ENCODE results near the gene SDHA. TPM values are rescaled to one million over a fixed set of nuclear protein-coding genes. Genes with fewer than 3 reads are reported as not detected.
"Not testable (repeated sequence)": the region's sequence is repeated elsewhere in the genome, so short reads cannot be mapped to it uniquely, and the experiment has no call there.

SDHA gene
- total RNA-seq, 1 donor from 2014 or later = 130 TPM

- H3K9me3 Mint-ChIP-seq (ENCODE audit: unreplicated experiment); H3K27me3 Mint-ChIP-seq (ENCODE audit: unreplicated experiment): not testable (repeated sequence)
Observed at GRCh38 chr5:297448-297847, 79.3 kb downstream of the SDHA start.

GRCh38 chr5:297991-298736, 80.0 kb downstream of the SDHA start:
- H3K4me3 Mint-ChIP-seq (ENCODE audit: unreplicated experiment); DNase-seq (ENCODE audit: extremely low spot score, unreplicated experiment); H3K27me3 Mint-ChIP-seq (ENCODE audit: unreplicated experiment); H3K9me3 Mint-ChIP-seq (ENCODE audit: unreplicated experiment); H3K36me3 Mint-ChIP-seq (ENCODE audit: unreplicated experiment); H3K4me1 Mint-ChIP-seq (ENCODE audit: unreplicated experiment); H3K27ac Mint-ChIP-seq (ENCODE audit: unreplicated experiment): not testable (repeated sequence)

More at GRCh38 chr5:297448-297847, 79.3 kb downstream of the SDHA start:
- not testable (repeated sequence) for H3K36me3 Mint-ChIP-seq (ENCODE audit: unreplicated experiment); DNase-seq (ENCODE audit: extremely low spot score, unreplicated experiment); H3K4me3 Mint-ChIP-seq (ENCODE audit: unreplicated experiment); H3K4me1 Mint-ChIP-seq (ENCODE audit: unreplicated experiment); H3K27ac Mint-ChIP-seq (ENCODE audit: unreplicated experiment)

- Mint-ChIP-seq H3K27ac (ENCODE audit: unreplicated experiment) (no peak overlapping the region), H3K9me3 (ENCODE audit: unreplicated experiment) (no peaks in the 10 kb centered on the region), H3K36me3 (ENCODE audit: unreplicated experiment) (peaks cover 2% of the 10 kb centered on the region), H3K4me1 (ENCODE audit: unreplicated experiment) (peaks cover 9% of the 10 kb centered on the region), H3K27me3 (ENCODE audit: unreplicated experiment) (no peaks in the 10 kb centered on the region), H3K4me3 (ENCODE audit: unreplicated experiment) (no peak overlapping the region)
- no peak for TF ChIP-seq CTCF (IDR thresholded peaks at IDR 0.05)
- DNase-seq (ENCODE audit: extremely low spot score, unreplicated experiment) = no peak
Observed at GRCh38 chr5:298737-299125, 80.6 kb downstream of the SDHA start.

GRCh38 chr5:299921-300320, 81.8 kb downstream of the SDHA start:
- not testable (repeated sequence) for H3K27me3 Mint-ChIP-seq (ENCODE audit: unreplicated experiment); H3K36me3 Mint-ChIP-seq (ENCODE audit: unreplicated experiment); DNase-seq (ENCODE audit: extremely low spot score, unreplicated experiment); H3K4me1 Mint-ChIP-seq (ENCODE audit: unreplicated experiment); H3K4me3 Mint-ChIP-seq (ENCODE audit: unreplicated experiment); H3K27ac Mint-ChIP-seq (ENCODE audit: unreplicated experiment); H3K9me3 Mint-ChIP-seq (ENCODE audit: unreplicated experiment)

- H3K36me3 Mint-ChIP-seq (ENCODE audit: unreplicated experiment); H3K27me3 Mint-ChIP-seq (ENCODE audit: unreplicated experiment); H3K4me1 Mint-ChIP-seq (ENCODE audit: unreplicated experiment); H3K4me3 Mint-ChIP-seq (ENCODE audit: unreplicated experiment); DNase-seq (ENCODE audit: extremely low spot score, unreplicated experiment); H3K9me3 Mint-ChIP-seq (ENCODE audit: unreplicated experiment); H3K27ac Mint-ChIP-seq (ENCODE audit: unreplicated experiment): not testable (repeated sequence)
Observed at GRCh38 chr5:300691-301435, 82.7 kb downstream of the SDHA start.

- not testable (repeated sequence) for H3K4me1 Mint-ChIP-seq (ENCODE audit: unreplicated experiment); H3K27me3 Mint-ChIP-seq (ENCODE audit: unreplicated experiment); DNase-seq (ENCODE audit: extremely low spot score, unreplicated experiment); H3K4me3 Mint-ChIP-seq (ENCODE audit: unreplicated experiment); H3K9me3 Mint-ChIP-seq (ENCODE audit: unreplicated experiment); H3K27ac Mint-ChIP-seq (ENCODE audit: unreplicated experiment); H3K36me3 Mint-ChIP-seq (ENCODE audit: unreplicated experiment)
Observed at GRCh38 chr5:302416-302815, 84.3 kb downstream of the SDHA start.

- no peaks in the 10 kb centered on the region for H3K9me3 Mint-ChIP-seq (ENCODE audit: unreplicated experiment)
- no peak for TF ChIP-seq CTCF (IDR thresholded peaks at IDR 0.05)
- no peak overlapping the region for H3K27ac Mint-ChIP-seq (ENCODE audit: unreplicated experiment)
- no peak for DNase-seq (ENCODE audit: extremely low spot score, unreplicated experiment)
- H3K27me3 Mint-ChIP-seq (ENCODE audit: unreplicated experiment) = no peaks in the 10 kb centered on the region
- no peak overlapping the region for H3K4me3 Mint-ChIP-seq (ENCODE audit: unreplicated experiment)
- H3K36me3 Mint-ChIP-seq (ENCODE audit: unreplicated experiment) = peaks cover 8% of the 10 kb centered on the region
- H3K4me1 Mint-ChIP-seq (ENCODE audit: unreplicated experiment) = peaks cover 6% of the 10 kb centered on the region
Observed at GRCh38 chr5:302966-303365, 84.8 kb downstream of the SDHA start.

- H3K36me3 Mint-ChIP-seq (ENCODE audit: unreplicated experiment) = peaks cover 13% of the 10 kb centered on the region
- not testable (repeated sequence) for H3K9me3 Mint-ChIP-seq (ENCODE audit: unreplicated experiment); DNase-seq (ENCODE audit: extremely low spot score, unreplicated experiment); H3K4me3 Mint-ChIP-seq (ENCODE audit: unreplicated experiment); H3K27me3 Mint-ChIP-seq (ENCODE audit: unreplicated experiment); H3K27ac Mint-ChIP-seq (ENCODE audit: unreplicated experiment)
- peaks cover 10% of the 10 kb centered on the region for H3K4me1 Mint-ChIP-seq (ENCODE audit: unreplicated experiment)
Observed at GRCh38 chr5:303741-304140, 85.6 kb downstream of the SDHA start.

Data from osteocyte (in vitro differentiated cells).